IMR-90 (cell line): ENCODE measurements around the gene DGKG. TPM values are rescaled to one million over a fixed set of nuclear protein-coding genes. Genes with fewer than 3 reads are reported as not detected.

Source experiments
- ATAC-seq: fragments of 200-7000 bp; cut with Tn5 transposase; 2 replicates; pipeline ENCODE4 v1.9.1; 2020; ENCODE audit warnings: low read depth, mild to moderate bottlenecking, moderate library complexity
- BruUV-seq: library from RNA; stranded (reverse); fragments of 400-500 nt; replicated peaks from 2 replicates; lab custom pipeline; 2021; lab: Mats Ljungman, UMichigan
- CTCF ChIA-PET: fragments of 300-600 bp; formaldehyde crosslinking; extraction: SDS; loops from one replicate; lab custom pipeline; 2021; ENCODE audit warnings: antibody characterized with exemption; lab: Yijun Ruan, JAX
- POLR2A ChIA-PET: fragments of 300-600 bp; sonication (Branson Sonifier 250); formaldehyde crosslinking; loops from one replicate; lab custom pipeline; 2022; ENCODE audit warnings: antibody characterized with exemption; ENCODE audit not compliant: unreplicated experiment; lab: Charles Lee
- DNase-seq: peaks from one replicate; pipeline ENCODE4 v3.0.0; 2013
- H2AFZ ChIP-seq: replicated peaks from 2 replicates; pipeline ENCODE3; 2013; ENCODE audit warnings: low read length, mild to moderate bottlenecking; ENCODE audit not compliant: poor library complexity
- H2AK5ac ChIP-seq: 2 replicates; pipeline ENCODE4 v1.6.1; 2013; ENCODE audit warnings: low read depth, low read length, inconsistent platforms
- H2AK9ac ChIP-seq: replicated peaks from 2 replicates; pipeline ENCODE3; 2013; ENCODE audit warnings: mild to moderate bottlenecking, low read depth, low read length, moderate library complexity; ENCODE audit not compliant: poor library complexity
- H2BK120ac ChIP-seq: 2 replicates; pipeline ENCODE4 v1.6.1; 2013; ENCODE audit warnings: low read depth, low read length, inconsistent platforms
- H2BK15ac ChIP-seq: 3 replicates; pipeline ENCODE4 v1.6.1; 2013; ENCODE audit warnings: low read depth, low read length, inconsistent platforms
- H2BK20ac ChIP-seq: 2 replicates; pipeline ENCODE4 v1.6.1; 2013; ENCODE audit warnings: low read depth, mild to moderate bottlenecking, inconsistent platforms, low read length, moderate library complexity
- H2BK5ac ChIP-seq: 2 replicates; pipeline ENCODE4 v1.6.1; 2013; ENCODE audit warnings: mild to moderate bottlenecking, low read depth, low read length, inconsistent platforms; ENCODE audit not compliant: poor library complexity, severe bottlenecking
- H3K14ac ChIP-seq: replicated peaks from 2 replicates; pipeline ENCODE4 v1.6.1; 2013; ENCODE audit warnings: low read depth, low read length, inconsistent platforms
- H3K18ac ChIP-seq: 2 replicates; pipeline ENCODE4 v1.6.1; 2013; ENCODE audit warnings: low read depth, low read length, control low read depth
- H3K23ac ChIP-seq: 2 replicates; pipeline ENCODE4 v1.6.1; 2013; ENCODE audit warnings: low read depth, low read length, inconsistent platforms
- H3K27ac ChIP-seq: 2 replicates; pipeline ENCODE4 v1.5.1; 2013; ENCODE audit warnings: mild to moderate bottlenecking, control low read depth, low read length; ENCODE audit not compliant: insufficient read depth
- H3K27me3 ChIP-seq: 2 replicates; pipeline ENCODE4 v1.6.1; 2013; ENCODE audit warnings: low read length; ENCODE audit not compliant: control insufficient read depth, insufficient read depth
- H3K36me3 ChIP-seq: 2 replicates; pipeline ENCODE4 v1.6.1; 2013; ENCODE audit warnings: low read length, mixed read lengths; ENCODE audit not compliant: control insufficient read depth, insufficient read depth
- H3K4ac ChIP-seq: 2 replicates; pipeline ENCODE4 v1.6.1; 2013; ENCODE audit warnings: low read depth, low read length, inconsistent platforms
- H3K4me1 ChIP-seq: 2 replicates; pipeline ENCODE4 v1.6.1; 2013; ENCODE audit warnings: low read length, mixed read lengths; ENCODE audit not compliant: control insufficient read depth, insufficient read depth
- H3K4me2 ChIP-seq: 2 replicates; pipeline ENCODE4 v1.6.1; 2013; ENCODE audit warnings: low read depth, mild to moderate bottlenecking, control low read depth, low read length, moderate library complexity
- H3K4me3 ChIP-seq: 2 replicates; pipeline ENCODE4 v1.5.1; 2013; ENCODE audit warnings: low read depth, mild to moderate bottlenecking, control low read depth, low read length, moderate library complexity; ENCODE audit not compliant: insufficient read depth
- H3K56ac ChIP-seq: 2 replicates; pipeline ENCODE4 v1.6.1; 2013; ENCODE audit warnings: low read length, inconsistent platforms; ENCODE audit not compliant: insufficient read depth; ENCODE audit errors: extremely low read depth
- H3K79me1 ChIP-seq, 2 experiments: 2 replicates each; pipeline ENCODE4 v1.6.1; 2013; ENCODE audit warnings: low read length in 2 of 2, inconsistent platforms in 1 of 2, low read depth in 1 of 2
- H3K9ac ChIP-seq: 2 replicates; pipeline ENCODE4 v1.6.1; 2013; ENCODE audit warnings: low read depth, low read length, control low read depth
- H3K9me1 ChIP-seq: 2 replicates; pipeline ENCODE4 v1.6.1; 2013; ENCODE audit warnings: low read length, inconsistent platforms; ENCODE audit not compliant: insufficient read depth
- H3K9me3 ChIP-seq: 2 replicates; pipeline ENCODE4 v1.6.1; 2013; ENCODE audit warnings: low read length; ENCODE audit not compliant: control insufficient read depth, insufficient read depth
- H4K20me1 ChIP-seq: 2 replicates; pipeline ENCODE4 v1.6.1; 2013; ENCODE audit warnings: low read length, inconsistent platforms; ENCODE audit not compliant: insufficient read depth
- H4K5ac ChIP-seq: 2 replicates; pipeline ENCODE4 v1.6.1; 2013; ENCODE audit warnings: mild to moderate bottlenecking, low read depth, low read length, control low read depth
- H4K8ac ChIP-seq, 2 experiments: 2 replicates each; pipeline ENCODE4 v1.6.1; 2013; ENCODE audit warnings: low read depth in 2 of 2, low read length in 2 of 2, control low read depth in 1 of 2, inconsistent platforms in 1 of 2
- H4K91ac ChIP-seq: 2 replicates; pipeline ENCODE4 v1.6.1; 2013; ENCODE audit warnings: low read depth, low read length, inconsistent platforms; ENCODE audit not compliant: insufficient read depth
- FOS ChIP-seq: fragments of 150-350 bp; IDR thresholded peaks from 2 replicates; pipeline ENCODE4 v1.6.1; 2016; ENCODE audit warnings: low read depth, low read length
- WGBS, 2 experiments: methylation state at CpG; one replicate each; pipeline versions ENCODE4 v1.1.5 to v1.1.7; 2013; ENCODE audit warnings: missing lambda C conversion rate in 2 of 2; ENCODE audit not compliant: insufficient read length in 1 of 2; ENCODE audit errors: extremely low coverage in 2 of 2; 5-methylcytosine and 5-hydroxymethylcytosine counted together
- dilution Hi-C: fragments of 300-500 bp; cut with HindIII; formaldehyde crosslinking; loops from one replicate; pipeline ENCODE4 v1.14.3; 2018; ENCODE audit warnings: low sequenced_read_pairs; ENCODE audit not compliant: unreplicated experiment
- in situ Hi-C: fragments of 300-500 bp; cut with MboI; formaldehyde crosslinking; loops from 3 replicates; pipeline ENCODE4 v1.14.3; 2019; ENCODE audit warnings: low sequenced_read_pairs, inconsistent platforms, mixed read lengths
- intact Hi-C: fragments of 100-400 bp; cut with micrococcal nuclease; formaldehyde crosslinking; loops from 2 replicates; pipeline ENCODE4 v1.10.0; 2022
- polyA plus RNA-seq, 3 experiments: library from polyadenylated mRNA; depleted of rRNA; stranded (reverse); fragments of >200 nt; gene quantifications; 2 replicates each; pipeline ENCODE4 v1.2.3, GENCODE V29; 2012; ENCODE audit warnings: low replicate concordance in 1 of 3
- total RNA-seq: library from RNA; depleted of rRNA; stranded (reverse); fragments of >200 nt; gene quantifications from 2 replicates; pipeline ENCODE4 v1.2.3, GENCODE V29; 2012
- TF ChIP-seq, protein P1 (sequence below): fragments of 150-350 bp; IDR thresholded peaks from 2 replicates; pipeline ENCODE4 v1.6.1; 2017; ENCODE audit warnings: mild to moderate bottlenecking, antibody characterized with exemption, low read length, low read depth

Gene DGKG
- total and polyA plus RNA-seq, 2 of the 4 experiments (the other 2 are of a cell fraction) = 1.2 to 4.1 TPM

GRCh38 chr3:186315581-186316354, 46.3 kb downstream of the DGKG start:
- in situ Hi-C loops = no loop called here
- Histone ChIP-seq H3K4me1 (no peaks in the 10 kb centered on the region), H3K9me1 (no peaks in the 10 kb centered on the region), H2AK9ac (no peak overlapping the region), H3K18ac (no peak overlapping the region), H3K4me2 (no peak overlapping the region), H4K91ac (no peak overlapping the region), H3K9me3 (no peaks in the 10 kb centered on the region), H3K4ac (no peak overlapping the region), H3K56ac (no peak overlapping the region), H2BK15ac (no peak overlapping the region), H3K79me1 (no peaks in the 10 kb centered on the region), H2BK20ac (no peak overlapping the region), H3K14ac (no peak overlapping the region), H3K27ac (no peak overlapping the region), H3K4me3 (no peak overlapping the region), H4K5ac (no peak overlapping the region), H4K8ac (no peak overlapping the region), H4K20me1 (no peaks in the 10 kb centered on the region), H3K27me3 (no peaks in the 10 kb centered on the region; the same call in none of the 2 replicates), H2AK5ac (no peak overlapping the region), H3K36me3 (no peaks in the 10 kb centered on the region), H2BK120ac (no peak overlapping the region), H3K23ac (no peak overlapping the region), H2BK5ac (no peak overlapping the region), H2AFZ (no peak overlapping the region), H3K9ac (no peak overlapping the region)
- dilution Hi-C loops = no loop called here
- 83% methylated on average over 1 of the region's 5 CpGs; no CpG with 5 or more reads in 1 of the 2 experiments for WGBS, 2 experiments
- peak; percentile 21; the same call in 1 of the 2 replicates for ATAC-seq
- ChIA-PET CTCF (no interaction called here), POLR2A (no interaction called here)
- intact Hi-C loops = no loop called here
- peak; percentile 39 for DNase-seq
- TF ChIP-seq FOS = no peak
- TF ChIP-seq, protein P1, sequence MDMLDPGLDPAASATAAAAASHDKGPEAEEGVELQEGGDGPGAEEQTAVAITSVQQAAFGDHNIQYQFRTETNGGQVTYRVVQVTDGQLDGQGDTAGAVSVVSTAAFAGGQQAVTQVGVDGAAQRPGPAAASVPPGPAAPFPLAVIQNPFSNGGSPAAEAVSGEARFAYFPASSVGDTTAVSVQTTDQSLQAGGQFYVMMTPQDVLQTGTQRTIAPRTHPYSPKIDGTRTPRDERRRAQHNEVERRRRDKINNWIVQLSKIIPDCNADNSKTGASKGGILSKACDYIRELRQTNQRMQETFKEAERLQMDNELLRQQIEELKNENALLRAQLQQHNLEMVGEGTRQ = no peak
- BruUV-seq = no TSS peak
